ENCODE measurements around the gene PI4K2A. TPM values are rescaled to one million over a fixed set of nuclear protein-coding genes. Genes with fewer than 3 reads are reported as not detected.

The PI4K2A gene
- total and polyA plus RNA-seq, 7 donors = 8.1 to 19.3 (median 13.3) TPM

DNA sequence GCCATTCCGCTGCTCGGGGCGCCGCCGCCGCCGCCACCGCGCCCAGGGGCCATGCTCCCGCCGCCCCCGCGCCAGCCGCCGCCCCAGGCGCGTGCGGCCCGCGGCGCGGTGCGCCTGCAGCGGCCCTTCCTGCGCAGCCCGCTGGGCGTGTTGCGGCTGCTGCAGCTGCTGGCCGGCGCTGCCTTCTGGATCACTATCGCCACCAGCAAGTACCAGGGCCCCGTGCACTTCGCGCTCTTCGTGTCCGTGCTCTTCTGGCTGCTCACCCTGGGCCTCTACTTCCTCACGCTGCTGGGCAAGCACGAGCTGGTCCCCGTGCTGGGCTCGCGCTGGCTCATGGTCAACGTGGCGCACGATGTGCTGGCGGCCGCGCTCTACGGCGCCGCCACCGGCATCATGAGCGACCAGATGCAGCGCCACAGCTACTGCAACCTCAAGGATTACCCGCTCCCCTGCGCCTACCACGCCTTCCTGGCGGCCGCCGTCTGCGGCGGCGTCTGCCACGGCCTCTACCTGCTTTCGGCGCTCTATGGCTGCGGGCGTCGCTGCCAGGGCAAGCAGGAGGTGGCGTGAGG, 73.4 kb downstream of the PI4K2A start:
- no peaks in the 10 kb centered on the region for H3K9me3 ChIP-seq
- H3K4me1 ChIP-seq = peaks cover 2 to 80% (median 67%) of the 10 kb centered on the region in 4 donors
- peak overlapping the region; percentile 95 to 100 (median 98) for H3K27ac ChIP-seq
- H3K4me3 ChIP-seq = peak overlapping the region; percentile 65 to 80 (median 73)
- TF ChIP-seq, protein P1, sequence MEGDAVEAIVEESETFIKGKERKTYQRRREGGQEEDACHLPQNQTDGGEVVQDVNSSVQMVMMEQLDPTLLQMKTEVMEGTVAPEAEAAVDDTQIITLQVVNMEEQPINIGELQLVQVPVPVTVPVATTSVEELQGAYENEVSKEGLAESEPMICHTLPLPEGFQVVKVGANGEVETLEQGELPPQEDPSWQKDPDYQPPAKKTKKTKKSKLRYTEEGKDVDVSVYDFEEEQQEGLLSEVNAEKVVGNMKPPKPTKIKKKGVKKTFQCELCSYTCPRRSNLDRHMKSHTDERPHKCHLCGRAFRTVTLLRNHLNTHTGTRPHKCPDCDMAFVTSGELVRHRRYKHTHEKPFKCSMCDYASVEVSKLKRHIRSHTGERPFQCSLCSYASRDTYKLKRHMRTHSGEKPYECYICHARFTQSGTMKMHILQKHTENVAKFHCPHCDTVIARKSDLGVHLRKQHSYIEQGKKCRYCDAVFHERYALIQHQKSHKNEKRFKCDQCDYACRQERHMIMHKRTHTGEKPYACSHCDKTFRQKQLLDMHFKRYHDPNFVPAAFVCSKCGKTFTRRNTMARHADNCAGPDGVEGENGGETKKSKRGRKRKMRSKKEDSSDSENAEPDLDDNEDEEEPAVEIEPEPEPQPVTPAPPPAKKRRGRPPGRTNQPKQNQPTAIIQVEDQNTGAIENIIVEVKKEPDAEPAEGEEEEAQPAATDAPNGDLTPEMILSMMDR (IDR thresholded peaks at IDR 0.05) = no peak
- TF ChIP-seq POLR2A (IDR thresholded peaks at IDR 0.05) = no peak
- peak in 3 of 4 donors; percentile 53 to 59 (median 54) for TF ChIP-seq POLR2AphosphoS5 (IDR thresholded peaks at IDR 0.05)
- TF ChIP-seq EP300 (IDR thresholded peaks at IDR 0.05) = no peak
- no peaks in the 10 kb centered on the region for H3K27me3 ChIP-seq
- WGBS, 2 donors = 0 to 1% methylated on average over 69 of the region's 69 CpGs
- DNase-seq = peak; percentile 88
- intact Hi-C loops (cut with DNase I) = no loop called here
- H3K36me3 ChIP-seq = peaks cover 0 to 23% (median 4%) of the 10 kb centered on the region in 4 donors

DNA sequence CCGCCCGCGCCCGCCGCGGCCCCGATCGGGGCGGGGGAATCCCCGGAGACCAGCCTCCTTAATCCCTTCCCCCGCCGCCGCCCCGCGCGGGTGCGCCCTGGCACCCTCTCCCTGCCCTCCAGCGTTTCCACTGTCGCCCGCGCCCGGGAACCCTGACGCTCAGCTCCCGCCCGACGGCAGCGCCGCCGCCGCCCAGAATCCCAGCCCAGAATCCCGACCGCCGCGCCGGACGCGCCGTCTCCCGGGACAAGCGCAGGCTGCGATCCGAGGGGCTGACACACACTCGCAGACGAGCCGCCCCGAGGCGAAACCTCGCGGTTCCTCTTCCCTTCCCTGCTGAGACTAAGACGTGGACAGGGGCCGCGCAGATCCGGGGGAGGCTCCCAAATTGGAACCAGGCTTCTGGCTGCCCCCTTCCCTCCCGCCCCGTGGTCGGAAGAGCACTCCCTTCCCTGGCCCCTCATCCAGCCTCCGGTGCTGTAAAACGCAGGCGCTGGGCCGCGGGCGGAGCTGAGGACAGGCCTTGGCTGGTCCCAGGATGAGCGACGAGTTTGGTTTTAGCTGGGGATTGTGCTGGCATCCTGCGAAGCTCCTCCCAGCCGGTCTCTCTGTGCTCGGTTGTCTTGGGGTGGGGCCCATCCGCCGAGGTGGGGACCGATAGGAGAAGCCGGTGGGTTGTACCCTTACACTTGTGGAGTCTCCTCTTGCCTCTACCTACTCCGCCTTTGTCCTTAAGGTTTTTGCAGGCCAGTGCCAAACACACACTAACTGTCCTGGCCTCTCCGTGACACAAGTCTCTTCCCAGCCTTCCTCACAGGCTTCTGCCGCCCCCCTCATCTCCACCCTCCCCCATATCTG, 74.2 kb downstream of the PI4K2A start:
- no peaks in the 10 kb centered on the region for H3K27me3 ChIP-seq
- peak; percentile 94 for DNase-seq
- TF ChIP-seq POLR2AphosphoS5 (IDR thresholded peaks at IDR 0.05) (peak; percentile 80 to 88 (median 84)), POLR2A (IDR thresholded peaks at IDR 0.05) (peak; percentile 59 to 70)
- TF ChIP-seq, protein P1 (IDR thresholded peaks at IDR 0.05) = no peak
- 2 to 4% methylated on average over 74 of the region's 74 CpGs for WGBS, 2 donors
- intact Hi-C loops (cut with DNase I) = no loop called here
- no peaks in the 10 kb centered on the region for H3K9me3 ChIP-seq
- peaks cover 2 to 80% (median 67%) of the 10 kb centered on the region in 4 donors for H3K4me1 ChIP-seq
- H3K36me3 ChIP-seq = peaks cover 0 to 23% (median 5%) of the 10 kb centered on the region in 4 donors
- peak overlapping the region; percentile 95 to 100 (median 98) for H3K27ac ChIP-seq
- peak overlapping the region; percentile 65 to 80 (median 73) for H3K4me3 ChIP-seq

DNA sequence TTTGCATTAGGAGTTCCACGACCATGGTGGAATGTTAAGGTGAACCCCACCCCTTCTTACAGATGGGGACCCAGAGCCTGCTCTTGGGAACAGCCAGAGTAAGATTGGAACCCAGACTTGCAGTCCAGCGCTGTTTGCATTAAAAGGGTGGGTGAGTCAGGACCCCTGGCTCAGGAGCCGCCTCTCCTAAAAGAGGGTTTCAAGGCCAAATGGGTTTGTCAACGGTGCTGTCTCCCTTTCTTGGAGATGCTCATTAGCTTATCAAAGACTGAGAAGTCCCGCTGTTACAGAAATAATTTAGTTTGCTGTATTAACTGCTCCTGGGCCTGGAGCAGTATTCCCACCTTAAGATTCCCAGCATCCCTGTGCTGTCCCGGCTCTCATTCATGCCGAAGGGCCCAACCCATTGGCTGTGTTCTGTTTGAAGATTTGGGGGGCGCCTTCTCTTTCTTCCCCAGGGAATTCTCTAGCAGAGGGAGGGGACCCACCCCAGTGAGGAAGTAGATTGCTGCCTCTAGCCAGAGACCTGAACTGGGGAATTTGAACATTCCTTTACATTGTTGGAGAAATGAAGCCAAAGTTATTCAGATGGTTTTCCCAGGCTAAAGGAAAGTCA, 74.9 kb downstream of the PI4K2A start:
- peaks cover 2 to 74% (median 60%) of the 10 kb centered on the region in 4 donors for H3K4me1 ChIP-seq
- no peak for DNase-seq
- intact Hi-C loops (cut with DNase I) = no loop called here

DNA sequence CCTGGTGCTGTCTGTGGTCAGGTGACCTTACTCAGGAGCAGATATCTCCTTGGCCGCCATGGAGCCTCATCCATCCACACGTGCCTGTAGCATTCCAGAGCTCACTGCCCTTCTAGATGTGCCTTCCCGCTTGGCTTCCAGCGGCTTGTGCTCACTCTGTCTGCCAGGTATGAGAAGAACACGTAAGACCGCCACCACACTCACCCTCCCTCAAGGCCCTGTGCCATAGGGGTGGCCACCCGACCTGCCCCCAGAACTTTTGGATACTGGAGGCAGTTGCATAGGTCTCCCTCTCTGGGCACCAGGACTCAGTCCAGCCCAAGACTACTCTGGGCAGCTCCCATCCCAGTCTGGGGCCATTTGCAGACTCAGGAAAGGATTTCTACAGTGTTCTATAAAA, 77.2 kb downstream of the PI4K2A start:
- 88 to 94% methylated on average over 7 of the region's 7 CpGs for WGBS, 2 donors

More for the DNA sequence above, 74.9 kb downstream of the PI4K2A start:
- WGBS, 2 donors = 72 to 74% methylated on average over 8 of the region's 8 CpGs
- Histone ChIP-seq H3K9me3 (no peaks in the 10 kb centered on the region), H3K27me3 (no peaks in the 10 kb centered on the region), H3K4me3 (peak overlapping the region; percentile 65 to 80 (median 73)), H3K27ac (peak overlapping the region; percentile 95 to 100 (median 98)), H3K36me3 (peaks cover 0 to 23% (median 5%) of the 10 kb centered on the region in 4 donors)
- TF ChIP-seq POLR2AphosphoS5 (IDR thresholded peaks at IDR 0.05) = no peak
- no peak for TF ChIP-seq POLR2A (IDR thresholded peaks at IDR 0.05)
- TF ChIP-seq EP300 (IDR thresholded peaks at IDR 0.05) = no peak

DNA sequence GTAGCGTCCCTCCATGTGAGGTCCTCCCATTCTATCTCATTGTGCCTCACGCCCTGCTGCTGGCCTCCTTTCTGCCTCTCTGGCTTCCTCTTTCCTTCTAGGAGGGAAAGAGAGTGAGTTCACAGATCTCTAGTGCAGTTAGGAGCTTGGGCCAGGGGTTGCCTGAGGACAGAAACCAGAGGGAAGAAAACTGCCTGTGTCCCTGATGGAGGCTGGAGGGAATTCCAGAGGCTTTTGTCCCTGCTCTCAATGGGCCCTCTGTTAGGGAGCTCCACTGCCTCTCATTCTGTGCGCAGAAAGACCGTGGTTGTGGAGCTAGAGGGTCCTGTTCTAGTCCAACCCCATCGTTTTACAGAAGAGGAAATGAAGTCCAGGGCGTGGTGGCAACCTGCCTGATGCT, 77.7 kb downstream of the PI4K2A start:
- Histone ChIP-seq H3K9me3 (no peaks in the 10 kb centered on the region), H3K36me3 (peaks cover 0 to 23% (median 5%) of the 10 kb centered on the region in 4 donors), H3K4me1 (peaks cover 2 to 53% (median 50%) of the 10 kb centered on the region in 4 donors), H3K4me3 (no peak overlapping the region), H3K27me3 (no peaks in the 10 kb centered on the region), H3K27ac (peak overlapping the region; percentile 95 to 100 (median 98))
- 22 to 56% methylated on average over 6 of the region's 6 CpGs for WGBS, 2 donors
- DNase-seq = peak; percentile 74
- intact Hi-C loops (cut with DNase I) = no loop called here
- TF ChIP-seq POLR2A (IDR thresholded peaks at IDR 0.05) (no peak), POLR2AphosphoS5 (IDR thresholded peaks at IDR 0.05) (peak in 2 of 4 donors; percentile 62 to 65)

More for the DNA sequence above, 77.2 kb downstream of the PI4K2A start:
- peaks cover 2 to 58% (median 56%) of the 10 kb centered on the region in 4 donors for H3K4me1 ChIP-seq
- no peaks in the 10 kb centered on the region for H3K27me3 ChIP-seq
- H3K36me3 ChIP-seq = peaks cover 0 to 23% (median 5%) of the 10 kb centered on the region in 4 donors
- DNase-seq = no peak
- no peaks in the 10 kb centered on the region for H3K9me3 ChIP-seq
- intact Hi-C loops (cut with DNase I) = no loop called here
- no peak for TF ChIP-seq POLR2AphosphoS5 (IDR thresholded peaks at IDR 0.05)
- peak overlapping the region; percentile 95 to 100 (median 98) for H3K27ac ChIP-seq
- no peak overlapping the region for H3K4me3 ChIP-seq
